T-helper 2 cell treated with Interferon-gamma antibody and Interleukin-4, amounts not matched to agents 100 ng/mL and 5 ng/mL, for 36 hours (primary cell): ENCODE measurements around the gene PGR. TPM values are rescaled to one million over a fixed set of nuclear protein-coding genes. Genes with fewer than 3 reads are reported as not detected.

Experiments
- intact Hi-C: fragments of 100-400 bp; cut with micrococcal nuclease; formaldehyde crosslinking; loops from one replicate; pipeline ENCODE4 v1.15.1; 2023
- total RNA-seq: library from RNA; stranded (reverse); gene quantifications from 2 replicates; pipeline ENCODE4 v1.2.3, GENCODE V29; 2022

PGR gene
- not detected in 2 replicates for total RNA-seq

DNA sequence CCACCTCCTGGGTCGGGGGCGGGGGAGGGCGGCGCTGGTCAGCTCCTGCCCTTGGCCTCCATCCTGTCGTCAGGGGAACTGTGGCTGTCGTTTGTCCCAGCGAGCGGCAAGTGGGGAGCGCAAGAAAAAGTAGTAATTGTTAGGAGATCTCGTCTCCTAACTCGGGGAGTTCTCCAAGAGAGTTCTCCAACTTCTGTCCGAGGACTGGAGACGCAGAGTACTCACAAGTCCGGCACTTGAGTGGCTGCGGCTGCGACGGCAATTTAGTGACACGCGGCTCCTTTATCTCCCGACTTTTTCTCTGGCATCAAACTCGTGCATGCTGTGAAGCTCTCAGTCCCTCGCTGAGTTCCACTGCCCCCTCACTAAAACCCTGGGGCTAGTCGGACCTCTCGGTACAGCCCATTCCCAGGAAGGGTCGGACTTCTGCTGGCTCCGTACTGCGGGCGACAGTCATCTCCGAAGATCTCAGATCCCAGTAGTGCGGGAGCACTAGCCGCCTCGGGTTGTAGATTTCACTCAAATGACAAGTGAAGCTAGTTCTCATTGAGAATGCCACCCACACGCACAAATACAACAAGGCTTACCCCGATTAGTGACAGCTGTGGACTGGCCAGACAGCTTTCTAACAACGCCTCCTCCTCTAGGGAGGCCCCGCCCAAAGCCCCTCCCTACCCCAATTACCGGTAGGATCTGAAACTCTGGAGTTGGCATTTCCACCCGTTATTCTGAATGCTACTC lies at the start of gene PGR:
Gene PGR, minus strand, starts transcription at position 611 of the 741 bp plus-strand sequence. CDS start 743 bp downstream, outside the sequence.
- intact Hi-C loops, result no loop called here

DNA sequence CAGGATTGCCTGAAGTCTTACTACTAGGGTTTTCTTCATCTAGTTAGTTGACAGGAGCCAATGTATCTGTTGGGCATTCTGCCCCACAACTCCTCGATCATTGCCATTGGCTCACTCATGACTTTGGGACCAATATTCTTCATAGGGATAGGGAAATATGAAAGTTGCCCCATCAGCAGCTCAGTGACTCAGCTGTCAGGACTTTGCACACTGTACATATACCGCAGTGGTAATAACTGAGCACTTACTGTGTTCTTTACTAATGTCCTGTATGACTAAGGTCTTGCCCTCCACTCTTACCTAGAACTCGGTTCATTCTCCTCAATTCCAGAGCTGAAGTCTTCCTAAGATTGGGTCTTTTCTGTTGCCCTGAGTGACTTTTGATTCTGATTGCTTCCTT lies 46.8 kb upstream of the PGR start:
- intact Hi-C loops, result no loop called here

DNA sequence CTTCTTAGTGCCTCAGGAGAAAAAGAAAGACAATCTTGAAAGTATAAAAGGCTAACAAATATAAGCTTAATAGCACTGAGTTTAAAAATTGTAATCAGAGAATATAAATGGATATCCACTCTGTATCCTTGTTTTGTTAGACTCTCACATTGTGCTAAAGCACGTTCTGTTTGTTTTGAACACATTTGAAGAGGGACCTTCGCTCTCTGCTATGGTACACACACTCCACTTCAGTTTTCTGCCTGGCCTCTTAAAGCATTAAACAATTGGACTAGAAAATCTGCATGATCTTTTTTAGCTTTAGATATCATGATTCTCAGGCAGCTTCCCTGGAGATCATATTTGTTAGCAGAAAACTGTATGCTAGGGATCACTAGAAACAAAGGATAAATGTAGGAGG lies 40.3 kb upstream of the PGR start:
- intact Hi-C loops, result no loop called here

DNA sequence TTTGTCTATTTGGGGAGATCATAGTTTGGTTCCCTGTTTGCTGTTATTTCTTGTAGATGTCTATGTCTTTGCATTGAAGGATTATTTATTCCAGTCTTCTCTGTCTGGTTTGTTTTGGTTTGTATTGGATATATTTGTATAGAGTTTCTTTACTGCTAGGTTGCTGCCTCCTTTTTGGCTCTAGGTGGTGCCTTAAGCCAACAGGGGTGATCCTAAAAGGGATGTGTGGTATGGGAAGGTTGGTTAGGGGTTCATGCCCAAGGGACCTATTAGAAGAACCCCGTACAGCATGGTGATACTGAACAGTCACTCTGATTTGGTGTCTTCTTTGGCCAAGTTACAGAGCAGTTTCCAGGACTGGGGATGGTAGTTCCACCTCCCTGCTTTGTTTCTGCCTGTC lies 36.4 kb upstream of the PGR start:
- intact Hi-C loops, result no loop called here

DNA sequence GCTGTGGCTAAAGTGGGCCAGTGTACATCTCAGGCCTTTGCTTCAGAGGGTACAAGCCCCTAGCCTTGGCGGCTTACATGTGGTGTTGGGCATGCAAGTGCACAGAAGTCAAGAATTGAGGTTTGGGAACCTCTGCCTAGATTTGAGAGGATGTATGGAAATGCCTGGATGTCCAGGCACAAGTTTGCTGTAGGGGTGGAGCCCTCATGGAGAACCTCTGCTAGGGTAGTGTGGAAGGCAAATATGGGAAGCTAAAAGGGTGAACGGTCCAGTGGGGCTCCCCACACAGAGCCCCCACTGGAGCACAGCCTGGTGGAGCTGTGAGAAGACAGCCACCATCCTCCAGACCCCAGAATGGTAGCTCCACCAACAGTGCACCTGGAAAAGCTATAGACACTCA lies 28.5 kb upstream of the PGR start:
- intact Hi-C loops, result no loop called here

DNA sequence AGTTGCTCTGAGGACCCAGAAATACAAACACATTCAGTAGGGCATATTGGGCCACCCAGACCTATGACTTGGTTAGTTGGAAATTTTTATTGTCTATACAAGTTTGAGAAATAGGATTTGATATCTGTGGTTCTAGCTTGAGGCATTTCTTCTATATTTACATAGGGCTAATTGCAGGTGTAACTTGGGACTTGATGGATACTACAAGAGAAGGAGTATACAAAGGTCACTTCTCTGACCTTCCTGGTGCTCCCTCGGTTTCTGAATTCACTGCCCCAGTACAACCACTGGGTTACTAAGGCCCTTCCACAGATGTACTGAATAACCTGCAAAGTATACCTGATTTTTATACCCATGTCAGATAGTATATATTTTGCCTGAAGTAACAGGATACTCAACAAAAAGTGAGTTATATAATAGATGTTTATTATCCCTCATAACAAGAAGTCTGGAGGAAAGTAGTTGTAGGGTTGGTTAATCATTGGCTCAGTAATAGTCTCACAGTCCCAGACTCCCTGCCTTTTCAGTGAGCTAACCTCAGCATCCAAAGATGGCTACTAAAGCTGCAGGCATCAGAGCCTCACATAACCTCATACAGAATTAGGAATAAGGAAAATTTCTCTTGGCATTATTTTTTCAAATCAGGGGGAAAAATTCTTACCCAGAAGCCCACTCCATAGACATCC lies 8.8 kb upstream of the PGR start:
- intact Hi-C loops, result no loop called here

DNA sequence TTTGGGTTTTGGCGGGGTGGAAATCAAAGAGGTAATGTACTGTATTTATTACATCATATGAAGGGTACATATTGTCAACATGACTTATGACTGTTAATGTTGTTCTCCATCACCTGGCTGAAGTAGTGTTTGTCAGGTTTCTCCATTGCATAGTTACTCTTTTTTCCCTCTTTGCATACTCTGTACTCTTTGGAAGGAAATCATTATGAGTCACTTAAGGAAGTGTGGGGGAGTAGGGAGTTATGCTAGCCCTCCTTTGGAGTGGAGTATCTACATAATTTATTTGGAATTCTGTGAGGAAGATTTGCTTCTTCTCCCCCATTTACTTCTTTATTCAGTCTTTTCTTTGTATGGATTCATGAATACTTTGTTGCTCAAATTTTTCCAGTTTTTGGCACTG lies 3.6 kb upstream of the PGR start:
- intact Hi-C loops, result no loop called here

DNA sequence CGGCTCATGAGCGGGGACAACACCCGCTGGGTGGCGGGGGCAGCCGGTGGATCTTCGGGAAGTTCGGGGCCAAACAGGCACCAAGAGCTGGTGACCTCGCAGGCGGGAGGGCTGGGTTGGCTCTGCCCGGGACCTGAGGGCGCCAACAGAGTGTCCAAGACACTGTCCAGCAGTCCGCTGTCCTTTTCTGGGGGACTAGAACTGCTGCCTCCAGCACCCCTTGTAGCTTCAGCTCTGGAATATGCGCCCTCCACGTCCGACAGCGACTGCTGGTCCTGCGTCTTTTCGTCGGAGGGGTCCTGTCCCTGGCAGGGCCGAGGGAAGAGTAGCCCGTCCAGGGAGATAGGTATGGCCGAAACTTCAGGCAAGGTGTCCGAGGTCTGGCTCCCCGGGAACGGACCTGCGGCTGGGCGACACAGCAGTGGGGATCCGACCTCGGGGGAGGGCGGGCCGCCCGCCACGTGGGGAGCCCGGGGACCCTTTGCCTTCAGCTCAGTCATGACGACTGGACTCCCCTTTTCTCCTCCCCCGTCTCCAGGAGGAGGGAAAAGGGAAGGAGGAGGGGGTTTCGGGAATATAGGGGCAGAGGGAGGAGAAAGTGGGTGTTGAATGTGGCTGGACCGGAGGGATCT lies 926 bp downstream of the PGR start:
- intact Hi-C loops, result no loop called here

DNA sequence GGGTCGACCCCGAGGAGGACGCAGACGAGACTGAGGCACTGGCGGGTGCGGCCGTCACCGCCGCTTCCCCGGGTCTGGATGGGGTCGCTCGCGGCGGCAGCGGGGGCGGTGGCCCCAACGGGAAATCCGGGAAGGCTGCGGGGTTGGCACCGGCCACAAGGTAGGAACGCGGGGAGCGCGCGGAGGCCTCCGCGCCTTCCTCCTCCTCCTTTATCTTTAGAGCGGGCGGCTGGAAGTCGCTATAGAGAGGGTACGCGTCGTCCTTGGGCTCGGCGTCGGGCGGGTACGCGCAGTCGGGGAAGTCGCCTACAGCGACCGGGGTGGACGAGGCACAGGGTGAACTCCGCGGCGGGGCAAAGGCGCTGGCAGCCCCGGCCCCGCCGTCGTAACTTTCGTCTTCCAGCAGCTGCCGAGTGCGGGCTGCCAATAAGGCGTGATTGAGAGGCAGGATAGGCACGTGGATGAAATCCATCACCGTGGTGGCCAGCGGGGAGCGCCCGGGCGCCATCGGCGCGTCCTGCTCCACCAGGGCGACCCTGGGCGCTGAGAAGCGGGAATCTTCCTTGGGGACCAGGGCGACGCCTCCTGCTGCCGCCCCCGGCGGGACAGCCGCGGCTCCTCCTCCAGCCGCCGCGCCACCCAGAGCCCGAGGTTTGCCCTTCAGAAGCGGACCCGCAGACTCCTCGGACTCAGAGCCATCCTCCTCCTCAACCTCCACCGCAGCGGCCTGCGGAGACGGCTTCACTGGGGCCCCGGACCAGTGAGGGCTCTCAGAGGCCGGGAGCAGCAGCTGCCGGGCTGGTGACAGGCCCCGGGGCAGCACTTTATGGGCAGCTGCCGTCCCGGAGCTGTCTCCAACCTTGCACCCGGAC lies 1.7 kb downstream of the PGR start:
- intact Hi-C loops, result no loop called here

DNA sequence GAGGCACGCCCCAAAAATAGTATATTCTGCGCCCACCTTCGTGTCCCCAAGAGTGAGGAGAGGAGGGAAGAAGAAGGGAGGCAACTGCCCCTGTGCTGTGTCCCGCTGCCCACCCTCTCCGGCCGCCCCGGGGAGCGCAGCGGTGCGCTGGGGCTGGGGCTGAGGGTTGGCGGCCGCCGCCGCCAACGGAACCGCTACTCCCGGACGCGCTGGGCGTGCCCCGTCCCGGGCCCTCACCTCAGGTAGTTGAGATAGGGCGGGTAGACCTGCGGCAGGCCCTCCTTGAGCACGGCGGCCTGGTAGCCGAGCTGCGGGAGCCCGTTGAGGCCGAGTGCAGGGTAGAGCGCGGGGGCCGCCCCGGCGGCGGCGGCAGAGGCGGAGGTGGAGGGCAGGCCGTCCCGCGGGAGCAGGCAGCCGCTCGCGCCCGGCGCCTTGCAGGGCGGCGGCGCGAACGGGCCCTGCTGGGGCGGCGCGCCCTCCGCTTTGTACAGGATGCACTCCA lies 2.4 kb downstream of the PGR start:
- intact Hi-C loops, result no loop called here

DNA sequence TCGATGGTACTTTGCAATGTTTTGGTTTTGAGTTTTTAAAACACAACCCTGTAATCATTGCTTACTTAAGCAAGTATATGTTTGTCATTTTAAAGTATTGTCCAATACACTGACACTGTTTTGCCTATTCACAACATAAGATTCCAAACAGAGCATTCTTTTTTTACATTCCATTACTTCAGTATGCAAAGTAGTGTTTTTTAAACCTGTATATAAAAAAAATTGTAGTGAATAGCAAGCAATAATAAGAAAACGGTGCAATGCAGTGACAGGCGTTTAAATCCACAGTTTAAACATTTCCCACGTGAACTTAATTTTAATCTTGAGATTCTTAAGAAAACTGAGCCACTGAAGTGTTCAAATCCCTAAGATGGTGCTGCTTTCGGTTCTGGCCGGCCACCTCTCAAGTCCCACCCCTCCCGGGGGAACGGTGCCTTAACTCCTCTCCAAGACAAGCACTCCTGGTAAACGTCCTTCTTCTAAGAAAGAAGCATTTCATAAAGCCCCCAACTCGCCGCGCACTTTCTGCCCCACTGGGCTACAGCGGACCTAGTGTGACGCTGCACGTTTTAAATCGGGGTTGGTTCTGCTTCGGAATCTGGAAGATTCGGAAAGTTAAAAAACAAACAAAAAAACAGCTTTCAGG lies 2.9 kb downstream of the PGR start:
- intact Hi-C loops, result no loop called here

DNA sequence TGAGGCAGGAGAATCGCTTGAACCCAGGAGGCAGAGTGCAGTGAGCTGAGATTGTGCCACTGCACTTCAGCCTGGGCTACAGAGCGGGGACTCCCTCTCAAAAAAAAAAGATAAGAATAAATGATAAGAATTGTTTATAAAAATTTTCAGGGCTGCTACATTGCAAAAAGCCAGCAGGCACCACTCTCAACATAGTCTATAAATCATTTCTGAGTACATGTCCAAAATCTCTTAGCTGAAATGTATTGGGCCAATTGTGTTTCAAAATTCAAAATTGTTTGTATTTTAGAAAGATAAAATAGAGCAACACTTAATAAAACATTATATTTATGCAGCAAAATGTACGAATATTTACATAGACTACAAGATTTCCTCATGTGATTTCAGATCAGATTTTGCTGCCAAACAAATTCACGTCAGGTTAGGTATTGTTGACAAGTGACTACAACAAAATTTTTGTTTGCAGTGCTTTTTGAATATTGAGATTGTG lies 13.9 kb downstream of the PGR start:
- intact Hi-C loops, result no loop called here

DNA sequence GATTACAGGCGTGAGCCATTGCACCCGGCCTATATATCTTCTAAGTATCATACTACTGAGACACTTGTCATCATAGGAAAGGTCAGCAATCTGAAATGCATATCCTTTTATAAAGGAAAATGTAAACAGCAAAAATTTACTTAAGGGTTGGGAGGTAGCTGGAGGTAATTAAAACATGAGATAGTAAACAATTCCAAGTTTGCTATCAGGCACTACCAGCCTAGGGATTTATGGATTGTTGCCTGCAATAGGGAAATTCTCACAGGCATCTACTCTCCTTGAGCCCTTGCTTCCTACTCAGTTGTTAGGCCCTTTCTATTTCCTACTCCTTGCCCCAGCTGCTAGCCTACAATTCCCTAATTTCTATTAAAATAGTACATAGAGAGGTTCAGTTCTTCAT lies 16.1 kb downstream of the PGR start:
- intact Hi-C loops, result no loop called here

DNA sequence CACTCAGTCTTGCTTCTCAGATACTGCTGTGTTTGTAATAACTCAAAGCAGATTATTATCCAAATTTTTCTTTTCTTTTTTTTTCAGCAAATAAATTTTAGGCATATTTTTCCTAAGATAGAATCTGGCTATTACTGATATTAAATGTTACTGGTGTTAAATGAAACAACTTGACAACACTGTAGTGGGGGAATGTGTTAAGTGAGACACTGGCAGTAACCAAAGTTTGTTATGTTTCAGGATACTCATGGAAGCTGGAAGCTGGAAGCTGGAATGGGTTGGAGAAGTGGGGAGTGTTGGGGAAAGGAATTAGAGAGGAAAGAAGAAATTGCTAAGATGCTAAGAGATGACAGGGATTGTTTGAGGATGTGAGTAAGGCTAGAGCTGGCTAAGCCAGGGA lies 24.9 kb downstream of the PGR start:
- intact Hi-C loops, result no loop called here

DNA sequence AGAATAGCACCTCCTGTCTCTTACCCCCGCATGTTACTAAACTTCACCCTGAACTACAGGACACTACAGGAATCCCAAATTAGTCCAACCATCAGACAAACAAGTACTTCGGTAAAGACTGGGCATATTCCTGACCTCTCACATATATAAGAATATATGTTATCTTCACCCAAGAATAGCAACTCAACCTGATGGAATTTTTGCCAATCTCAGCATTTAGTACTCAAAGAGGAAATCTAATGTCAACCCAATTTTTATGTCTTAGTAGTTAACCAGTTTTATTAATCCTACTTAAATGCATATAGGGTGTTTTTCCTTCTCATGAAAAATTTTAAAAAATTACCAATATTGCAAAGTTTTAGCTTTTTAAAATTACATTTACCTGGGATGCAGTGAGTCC lies 26.2 kb downstream of the PGR start:
- intact Hi-C loops, result no loop called here

DNA sequence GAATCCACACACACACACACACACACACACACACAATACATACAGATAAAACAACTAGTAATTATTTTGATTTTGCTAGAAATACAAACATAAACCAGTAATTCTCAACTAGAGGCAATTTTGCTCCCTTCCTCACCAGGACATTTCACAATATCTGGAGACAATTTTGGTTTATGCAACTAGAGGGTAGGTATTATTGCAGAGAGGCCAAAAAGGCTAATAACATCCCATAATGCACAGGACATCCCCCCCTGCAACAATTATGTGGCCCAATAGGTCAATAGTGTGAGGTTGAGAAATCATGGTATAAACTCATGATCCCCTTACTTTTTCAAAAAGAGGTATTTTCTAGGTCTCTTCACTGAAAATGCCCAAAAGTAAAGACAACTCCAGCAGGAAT lies 29.0 kb downstream of the PGR start:
- intact Hi-C loops, result no loop called here

DNA sequence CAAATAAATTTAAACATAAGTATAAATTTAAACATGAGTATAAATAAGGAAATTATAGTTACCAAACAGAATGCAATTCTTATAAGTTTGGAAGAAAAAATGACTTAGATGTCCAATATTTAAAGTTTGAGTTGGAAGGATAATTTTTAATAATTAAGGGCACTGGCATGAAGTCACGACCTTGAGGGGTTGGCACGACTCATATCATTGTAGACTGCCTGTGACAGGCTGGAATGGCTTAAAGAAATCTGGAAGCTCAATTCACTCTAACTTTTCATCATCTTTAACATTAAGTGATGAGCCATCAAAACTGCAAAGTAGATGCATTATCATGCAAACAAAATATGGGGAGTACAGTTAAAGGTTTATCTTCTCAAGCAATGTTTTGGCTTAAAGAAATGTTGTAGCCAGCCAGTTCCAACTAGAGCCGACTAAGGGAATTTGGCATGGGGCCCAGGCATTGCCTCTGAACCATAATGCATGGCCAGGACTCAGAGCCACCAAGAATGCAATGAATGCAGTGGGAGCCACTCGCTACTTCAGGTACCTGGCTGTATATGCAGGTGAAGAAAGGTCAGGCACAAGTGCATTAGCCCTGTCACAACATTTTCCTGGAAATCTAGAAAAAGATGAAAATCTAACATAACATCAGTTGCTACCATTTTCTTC lies 33.4 kb downstream of the PGR start:
- intact Hi-C loops, result no loop called here

DNA sequence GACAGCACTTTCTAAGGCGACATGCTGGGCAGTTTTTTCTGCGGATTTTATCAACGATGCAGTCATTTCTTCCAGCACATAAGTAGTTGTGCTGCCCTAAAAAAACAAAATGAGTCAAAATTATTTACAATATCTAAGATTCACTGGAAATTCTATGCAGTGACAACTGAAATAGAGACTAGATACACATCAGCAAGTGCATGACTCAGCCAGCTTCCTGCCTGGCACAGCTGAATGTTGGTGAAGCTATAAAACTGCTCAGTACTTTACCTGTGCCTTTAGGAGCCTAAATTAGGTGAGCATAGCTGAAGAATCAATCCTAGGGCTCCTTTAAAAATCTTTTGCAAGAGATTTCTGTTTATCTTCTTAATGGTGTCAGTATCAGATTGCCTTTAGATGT lies 37.8 kb downstream of the PGR start:
- intact Hi-C loops, result no loop called here

DNA sequence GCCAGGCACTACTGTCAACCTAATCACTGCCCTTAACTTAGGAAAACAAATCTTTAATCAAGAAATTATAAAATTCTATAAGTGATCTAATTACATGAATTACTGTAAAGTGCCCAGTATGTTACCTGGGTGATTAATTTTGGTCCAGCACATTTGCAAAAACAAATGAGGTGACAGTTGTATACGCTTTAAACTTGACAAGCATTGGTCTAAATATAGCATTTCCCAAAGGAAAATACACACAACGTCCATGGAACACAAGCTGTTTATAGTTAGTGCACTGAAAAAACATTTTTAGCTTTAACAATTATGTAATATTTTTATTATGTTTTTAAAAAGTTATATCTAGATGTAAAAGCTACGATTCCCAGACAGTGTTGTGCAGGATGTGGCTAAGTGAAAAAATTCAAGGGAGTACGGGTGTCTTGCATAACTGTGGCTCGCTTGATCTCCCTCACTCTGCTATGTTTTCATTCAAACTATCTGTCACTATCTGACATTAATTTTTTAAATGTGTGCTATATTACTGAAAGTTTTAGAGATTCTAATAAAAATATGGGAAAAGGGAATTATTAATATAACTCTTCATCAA lies 38.8 kb downstream of the PGR start:
- intact Hi-C loops, result no loop called here

DNA sequence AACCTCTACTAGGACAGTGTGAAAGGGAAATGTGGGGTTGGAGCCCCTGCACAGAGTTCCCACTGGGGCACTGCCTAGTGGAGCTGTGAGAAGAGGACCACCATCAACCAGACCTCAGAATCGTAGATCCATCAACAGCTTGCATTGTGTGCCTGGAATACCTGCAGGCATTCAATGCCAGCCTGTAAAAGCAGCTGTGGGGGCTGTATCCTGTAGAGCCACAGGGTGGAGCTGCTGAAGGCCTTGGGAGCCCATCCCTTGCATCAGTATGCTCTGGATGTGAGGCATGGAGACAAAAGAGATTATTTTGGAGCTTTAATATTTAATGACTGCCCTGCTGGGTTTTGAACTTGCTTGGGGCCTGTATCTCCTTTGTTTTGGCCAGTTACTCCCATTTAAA lies 46.3 kb downstream of the PGR start:
- intact Hi-C loops, result no loop called here
